ENCODE data around the gene GSG1L. TPM values are rescaled to one million over a fixed set of nuclear protein-coding genes. Genes with fewer than 3 reads are reported as not detected.

The GSG1L gene
- total and polyA plus RNA-seq, 2 of the 13 experiments (the other 11 are each of a cell fraction or from before 2014, with no cell fraction given): not detected

DNA sequence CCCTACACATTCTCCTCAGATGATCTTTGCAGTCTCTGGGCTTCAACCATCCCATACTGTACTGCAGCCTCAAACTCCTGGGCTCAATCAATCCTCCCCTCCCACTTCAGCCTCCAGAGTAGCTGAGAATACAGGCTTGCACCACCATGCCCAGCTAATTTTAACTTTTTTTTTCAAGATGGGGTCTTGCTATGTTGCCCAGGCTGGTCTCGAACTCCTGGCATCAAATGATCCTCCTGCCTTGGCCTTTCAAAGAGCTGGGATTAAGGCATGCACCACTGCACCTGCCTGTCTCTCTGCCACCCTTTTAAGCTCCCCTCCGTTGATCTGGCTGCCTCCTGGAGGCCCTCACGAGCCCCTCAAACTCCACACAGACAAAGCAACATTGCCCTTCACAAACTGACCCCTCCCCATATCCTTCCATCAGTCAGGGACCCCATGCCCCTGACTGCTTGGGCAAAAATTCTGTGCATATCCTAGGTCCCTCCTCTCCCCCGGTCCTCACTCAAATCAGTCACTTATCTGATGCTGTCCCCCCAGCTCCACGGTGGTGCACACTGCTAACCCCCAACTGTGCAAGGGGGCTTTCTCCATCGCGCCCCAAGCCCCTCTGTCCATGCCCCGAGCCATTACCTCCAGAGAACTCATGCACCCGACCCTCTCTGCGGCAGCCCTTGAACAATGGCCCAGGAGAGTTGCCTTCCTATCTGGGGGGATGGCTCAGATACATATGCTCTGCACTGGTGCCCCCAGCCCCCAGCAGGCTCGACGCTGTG is 260.7 kb downstream of the GSG1L start (continued):
- TF ChIP-seq REPIN1 (CRISPR knock-in tag; IDR thresholded peaks at IDR 0.05; ENCODE audit: borderline replicate concordance, low read depth): no peak
- TF ChIP-seq, protein P1, sequence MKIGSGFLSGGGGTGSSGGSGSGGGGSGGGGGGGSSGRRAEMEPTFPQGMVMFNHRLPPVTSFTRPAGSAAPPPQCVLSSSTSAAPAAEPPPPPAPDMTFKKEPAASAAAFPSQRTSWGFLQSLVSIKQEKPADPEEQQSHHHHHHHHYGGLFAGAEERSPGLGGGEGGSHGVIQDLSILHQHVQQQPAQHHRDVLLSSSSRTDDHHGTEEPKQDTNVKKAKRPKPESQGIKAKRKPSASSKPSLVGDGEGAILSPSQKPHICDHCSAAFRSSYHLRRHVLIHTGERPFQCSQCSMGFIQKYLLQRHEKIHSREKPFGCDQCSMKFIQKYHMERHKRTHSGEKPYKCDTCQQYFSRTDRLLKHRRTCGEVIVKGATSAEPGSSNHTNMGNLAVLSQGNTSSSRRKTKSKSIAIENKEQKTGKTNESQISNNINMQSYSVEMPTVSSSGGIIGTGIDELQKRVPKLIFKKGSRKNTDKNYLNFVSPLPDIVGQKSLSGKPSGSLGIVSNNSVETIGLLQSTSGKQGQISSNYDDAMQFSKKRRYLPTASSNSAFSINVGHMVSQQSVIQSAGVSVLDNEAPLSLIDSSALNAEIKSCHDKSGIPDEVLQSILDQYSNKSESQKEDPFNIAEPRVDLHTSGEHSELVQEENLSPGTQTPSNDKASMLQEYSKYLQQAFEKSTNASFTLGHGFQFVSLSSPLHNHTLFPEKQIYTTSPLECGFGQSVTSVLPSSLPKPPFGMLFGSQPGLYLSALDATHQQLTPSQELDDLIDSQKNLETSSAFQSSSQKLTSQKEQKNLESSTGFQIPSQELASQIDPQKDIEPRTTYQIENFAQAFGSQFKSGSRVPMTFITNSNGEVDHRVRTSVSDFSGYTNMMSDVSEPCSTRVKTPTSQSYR (CRISPR knock-in tag; IDR thresholded peaks at IDR 0.05; ENCODE audit: borderline replicate concordance): no peak
- TF ChIP-seq, protein P2, sequence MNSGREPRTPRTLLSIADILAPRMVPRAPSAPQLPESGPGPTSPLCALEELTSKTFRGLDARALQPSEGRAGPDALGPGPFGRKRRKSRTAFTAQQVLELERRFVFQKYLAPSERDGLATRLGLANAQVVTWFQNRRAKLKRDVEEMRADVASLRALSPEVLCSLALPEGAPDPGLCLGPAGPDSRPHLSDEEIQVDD (CRISPR knock-in tag; IDR thresholded peaks at IDR 0.05; ENCODE audit: borderline replicate concordance): no peak
- TF ChIP-seq RARA (CRISPR knock-in tag; IDR thresholded peaks at IDR 0.05): no peak
- TF ChIP-seq ETV5 (CRISPR knock-in tag; IDR thresholded peaks at IDR 0.05; ENCODE audit: borderline replicate concordance): no peak

DNA sequence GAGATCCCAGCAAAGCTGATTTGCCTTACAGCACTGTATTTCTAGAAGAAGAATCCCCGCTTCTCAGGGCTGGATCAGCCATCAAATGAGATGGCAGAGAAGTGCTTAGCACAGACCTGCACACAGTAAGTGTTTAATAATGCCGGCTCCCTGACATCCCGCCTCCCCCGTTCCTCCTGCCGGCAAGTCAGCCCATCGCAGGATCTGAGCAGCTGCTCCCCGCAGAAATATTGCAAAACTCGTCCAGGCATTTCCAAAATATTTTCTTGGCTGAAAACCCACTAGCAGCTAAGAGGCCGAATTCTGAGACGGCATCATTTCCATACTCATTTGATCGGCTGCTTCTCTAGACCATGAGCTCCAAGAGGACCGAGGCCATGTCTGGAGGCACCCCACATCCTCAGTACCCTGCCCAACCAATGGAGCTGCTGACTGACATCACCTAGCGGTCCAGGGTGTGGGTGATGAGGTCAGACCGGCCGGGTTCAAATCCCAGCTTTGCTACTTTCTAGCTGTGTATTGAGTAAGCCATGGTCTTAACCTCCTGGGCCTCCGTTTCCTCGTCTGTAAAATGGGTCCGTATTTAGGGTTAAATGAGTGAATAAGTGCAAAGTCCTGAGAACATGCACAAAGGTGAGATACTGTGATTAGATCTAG is 262.1 kb downstream of the GSG1L start:
- peaks cover 2 to 7% of the 10 kb centered on the region in 2 experiments; a peak in 3 of 5 replicates for H3K27me3 ChIP-seq (ENCODE audit: control insufficient read depth in 1 of 2, insufficient read depth in 2 of 2, low read length in 2 of 2)
- POLR2A ChIA-PET: no interaction called here
- no peaks in the 10 kb centered on the region for H3K36me3 ChIP-seq (replicated peaks in 1 of 2; ENCODE audit: control insufficient read depth in 1 of 2, insufficient read depth in 2 of 2, low read length in 2 of 2)
- no peaks in the 10 kb centered on the region for H3K79me2 ChIP-seq (ENCODE audit: insufficient read depth, low read length)
- H4K20me1 ChIP-seq (ENCODE audit: insufficient read depth, low read length): peaks cover 3% of the 10 kb centered on the region; the same call in 1 of the 2 replicates
- DNase-seq (ENCODE audit: low spot score) (no peak), FAIRE-seq (no peak), ATAC-seq (no peak)
- H3K4me3 ChIP-seq (replicated peaks in 1 of 3; ENCODE audit: insufficient read depth in 1 of 3, low read depth in 2 of 3, low read length in 3 of 3): no peak overlapping the region
- H3K4me2 ChIP-seq (ENCODE audit: low read depth, low read length): no peak overlapping the region
- no peak overlapping the region for H3K27ac ChIP-seq (ENCODE audit: extremely low read length, insufficient read depth, low read length)
- no peaks in the 10 kb centered on the region for H3K4me1 ChIP-seq (ENCODE audit: insufficient read depth, low read length)
- TF ChIP-seq U2AF1 (optimal IDR thresholded peaks at IDR 0.05; ENCODE audit: low read depth, low read length) (no peak), ZNF629 (CRISPR knock-in tag; conservative IDR thresholded peaks at IDR 0.05) (peak; percentile 65), NFKB2 (CRISPR knock-in tag; IDR thresholded peaks at IDR 0.05; ENCODE audit: borderline replicate concordance) (no peak), SSRP1 (CRISPR knock-in tag; IDR thresholded peaks at IDR 0.05) (no peak), ZNF552 (CRISPR knock-in tag; IDR thresholded peaks at IDR 0.05; ENCODE audit: borderline replicate concordance) (no peak)
- intact Hi-C loops (cut with micrococcal nuclease; ENCODE audit: unreplicated experiment): no loop called here
- in situ Hi-C loops (cut with HindIII; ENCODE audit: extremely low pct_ligation_motif_present, low pct_unique_long_range_greater_than_20kb): no loop called here
- BruUV-seq (replicated peaks): no TSS peak
- 31% methylated on average over 17 of the region's 18 CpGs for WGBS (ENCODE audit: low lambda C conversion rate)
- H3K9me3 ChIP-seq (ENCODE audit: low read length): no peaks in the 10 kb centered on the region
- H3K9ac ChIP-seq (ENCODE audit: insufficient read depth, low read depth, low read length): no peak overlapping the region
- H2AFZ ChIP-seq (ENCODE audit: low read length): no peak overlapping the region
- CTCF ChIA-PET (ENCODE audit: low intra/inter-chr PET ratio, low total read pairs): no interaction called here

Data from HepG2 (cell line).